Astrocyte (in vitro differentiated cells and primary cell): ENCODE data around the gene COPB2.

Experiments
- EZH2 ChIP-seq: IDR thresholded peaks from 2 replicates; pipeline ENCODE4 v1.6.1; 2012; ENCODE audit warnings: mild to moderate bottlenecking, low read length, inconsistent platforms; ENCODE audit not compliant: insufficient read depth
- TF ChIP-seq, protein P1 (sequence below): IDR thresholded peaks from 2 replicates; pipeline ENCODE4 v1.5.1; 2011; ENCODE audit warnings: low read depth, mild to moderate bottlenecking, inconsistent platforms, low read length, moderate library complexity; ENCODE audit not compliant: insufficient read depth

DNA sequence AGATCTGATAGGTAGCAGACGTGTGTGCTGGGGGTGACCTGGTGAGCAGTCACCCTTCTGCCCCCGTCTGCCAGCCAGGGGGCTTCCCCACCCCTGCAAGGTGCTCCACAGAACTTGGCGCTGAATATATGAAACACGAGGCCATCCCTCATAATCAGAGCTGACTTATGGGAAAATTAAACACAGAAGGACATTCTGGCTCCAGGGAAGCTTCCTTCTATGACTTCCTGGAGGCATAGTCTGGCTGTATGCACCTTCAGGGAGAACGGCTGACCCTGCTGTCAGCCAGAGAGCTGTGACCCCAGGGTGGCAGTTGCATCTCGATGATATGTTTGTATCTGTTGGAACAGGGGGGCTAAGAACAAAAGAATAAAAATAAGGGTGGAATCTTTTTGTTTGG lies 72.2 kb downstream of the COPB2 start:
- no peak for TF ChIP-seq EZH2
- TF ChIP-seq, protein P1, sequence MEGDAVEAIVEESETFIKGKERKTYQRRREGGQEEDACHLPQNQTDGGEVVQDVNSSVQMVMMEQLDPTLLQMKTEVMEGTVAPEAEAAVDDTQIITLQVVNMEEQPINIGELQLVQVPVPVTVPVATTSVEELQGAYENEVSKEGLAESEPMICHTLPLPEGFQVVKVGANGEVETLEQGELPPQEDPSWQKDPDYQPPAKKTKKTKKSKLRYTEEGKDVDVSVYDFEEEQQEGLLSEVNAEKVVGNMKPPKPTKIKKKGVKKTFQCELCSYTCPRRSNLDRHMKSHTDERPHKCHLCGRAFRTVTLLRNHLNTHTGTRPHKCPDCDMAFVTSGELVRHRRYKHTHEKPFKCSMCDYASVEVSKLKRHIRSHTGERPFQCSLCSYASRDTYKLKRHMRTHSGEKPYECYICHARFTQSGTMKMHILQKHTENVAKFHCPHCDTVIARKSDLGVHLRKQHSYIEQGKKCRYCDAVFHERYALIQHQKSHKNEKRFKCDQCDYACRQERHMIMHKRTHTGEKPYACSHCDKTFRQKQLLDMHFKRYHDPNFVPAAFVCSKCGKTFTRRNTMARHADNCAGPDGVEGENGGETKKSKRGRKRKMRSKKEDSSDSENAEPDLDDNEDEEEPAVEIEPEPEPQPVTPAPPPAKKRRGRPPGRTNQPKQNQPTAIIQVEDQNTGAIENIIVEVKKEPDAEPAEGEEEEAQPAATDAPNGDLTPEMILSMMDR: no peak
